Loucy (cell line): ENCODE measurements around the gene VCAM1.

Source experiments
- H2AFZ ChIP-seq: fragments of 200-600 bp; sonication (generic); 2 replicates; pipeline ENCODE4 v1.6.0; 2016; ENCODE audit warnings: antibody characterized with exemption, mild to moderate bottlenecking, low read length, moderate library complexity
- H3F3A ChIP-seq: fragments of 200-600 bp; 2 replicates; pipeline ENCODE4 v1.6.0; 2016; ENCODE audit warnings: antibody characterized with exemption, low read depth, mild to moderate bottlenecking
- H3K27me3 ChIP-seq: fragments of 200-600 bp; sonication (generic); 2 replicates; pipeline ENCODE4 v1.6.1; 2014; ENCODE audit warnings: low read length, mild to moderate bottlenecking; ENCODE audit not compliant: insufficient read depth, poor library complexity, severe bottlenecking
- H3K36me3 ChIP-seq: fragments of 200-600 bp; sonication (generic); 2 replicates; pipeline ENCODE4 v1.6.1; 2016; ENCODE audit warnings: low read length; ENCODE audit not compliant: insufficient read depth
- H3K4me1 ChIP-seq: fragments of 200-600 bp; sonication (generic); 2 replicates; pipeline ENCODE4 v1.5.1; 2014; ENCODE audit warnings: low read length, mild to moderate bottlenecking; ENCODE audit not compliant: insufficient read depth, poor library complexity, severe bottlenecking
- H3K4me2 ChIP-seq: fragments of 200-600 bp; sonication (generic); 2 replicates; pipeline ENCODE4 v1.6.0; 2014; ENCODE audit warnings: antibody characterized with exemption, low read length, low read depth, mild to moderate bottlenecking; ENCODE audit not compliant: poor library complexity, severe bottlenecking
- H3K4me3 ChIP-seq: fragments of 200-600 bp; sonication (generic); 2 replicates; pipeline ENCODE4 v1.5.1; 2014; ENCODE audit warnings: low read length, mild to moderate bottlenecking, mixed read lengths; ENCODE audit not compliant: poor library complexity, severe bottlenecking
- H3K79me2 ChIP-seq: fragments of 200-600 bp; sonication (generic); 2 replicates; pipeline ENCODE4 v1.6.1; 2014; ENCODE audit warnings: low read length; ENCODE audit not compliant: insufficient read depth
- H3K9ac ChIP-seq: fragments of 200-600 bp; sonication (generic); 2 replicates; pipeline ENCODE4 v1.6.0; 2014; ENCODE audit warnings: mild to moderate bottlenecking, low read depth, low read length, moderate library complexity; ENCODE audit not compliant: poor library complexity, severe bottlenecking
- H3K9me2 ChIP-seq: fragments of 200-600 bp; sonication (generic); replicated peaks from 2 replicates; pipeline ENCODE4 v1.6.1; 2016; ENCODE audit warnings: low read depth, low read length, mixed read lengths
- H3K9me3 ChIP-seq: fragments of 200-600 bp; sonication (generic); 2 replicates; pipeline ENCODE4 v1.6.1; 2014; ENCODE audit warnings: mild to moderate bottlenecking, antibody characterized with exemption, low read length, low read depth; ENCODE audit not compliant: insufficient read depth
- H4K20me1 ChIP-seq: fragments of 200-600 bp; sonication (generic); 2 replicates; pipeline ENCODE4 v1.6.0; 2014; ENCODE audit warnings: antibody characterized with exemption, low read length, mild to moderate bottlenecking; ENCODE audit not compliant: insufficient read depth, poor library complexity, severe bottlenecking
- CTCF ChIP-seq: fragments of 200-600 bp; sonication (generic); conservative IDR thresholded peaks from 2 replicates; pipeline ENCODE4 v1.5.1; 2014; ENCODE audit warnings: mild to moderate bottlenecking, antibody characterized with exemption, low read length
- EZH2phosphoT487 ChIP-seq: fragments of 200-600 bp; IDR thresholded peaks from 2 replicates; pipeline ENCODE4 v1.6.1; 2018; ENCODE audit warnings: antibody characterized with exemption, mild to moderate bottlenecking, moderate library complexity, borderline replicate concordance

The VCAM1 gene

GRCh38 chr1:100773444-100773843 lies 53.9 kb downstream of the VCAM1 start:
- TF ChIP-seq CTCF, result no peak
- Histone ChIP-seq H3K4me3 (no peak overlapping the region), H3K36me3 (no peaks in the 10 kb centered on the region), H3K9me3 (no peaks in the 10 kb centered on the region), H3K4me1 (peaks cover 6% of the 10 kb centered on the region), H3F3A (no peaks in the 10 kb centered on the region), H2AFZ (no peak overlapping the region), H3K9ac (no peak overlapping the region), H3K9me2 (no peaks in the 10 kb centered on the region), H3K27me3 (no peaks in the 10 kb centered on the region), H3K4me2 (no peak overlapping the region), H4K20me1 (no peaks in the 10 kb centered on the region), H3K79me2 (no peaks in the 10 kb centered on the region)

GRCh38 chr1:100774370-100774769 lies 54.8 kb downstream of the VCAM1 start:
- Histone ChIP-seq H2AFZ (no peak overlapping the region), H3K79me2 (no peaks in the 10 kb centered on the region), H3F3A (no peaks in the 10 kb centered on the region), H3K4me3 (no peak overlapping the region), H3K9me2 (no peaks in the 10 kb centered on the region), H3K9me3 (no peaks in the 10 kb centered on the region), H3K4me2 (no peak overlapping the region), H4K20me1 (no peaks in the 10 kb centered on the region), H3K4me1 (peaks cover 6% of the 10 kb centered on the region), H3K9ac (no peak overlapping the region), H3K36me3 (no peaks in the 10 kb centered on the region), H3K27me3 (no peaks in the 10 kb centered on the region)
- TF ChIP-seq CTCF (no peak), EZH2phosphoT487 (no peak)

- H3K4me1 ChIP-seq, result peaks cover 6% of the 10 kb centered on the region
- H3K9me3 ChIP-seq, result no peaks in the 10 kb centered on the region
- no peak overlapping the region for H3K4me3 ChIP-seq
- H3K79me2 ChIP-seq, result no peaks in the 10 kb centered on the region
- H3K27me3 ChIP-seq, result no peaks in the 10 kb centered on the region
- H3K4me2 ChIP-seq, result no peak overlapping the region
- H2AFZ ChIP-seq, result no peak overlapping the region
- H3K36me3 ChIP-seq, result no peaks in the 10 kb centered on the region
- H3F3A ChIP-seq, result no peaks in the 10 kb centered on the region
- no peak for TF ChIP-seq CTCF
- TF ChIP-seq EZH2phosphoT487, result no peak
- H3K9ac ChIP-seq, result no peak overlapping the region
- H4K20me1 ChIP-seq, result no peaks in the 10 kb centered on the region
- H3K9me2 ChIP-seq, result no peaks in the 10 kb centered on the region
Observed at GRCh38 chr1:100775483-100775882, 55.9 kb downstream of the VCAM1 start.
